NCI-H2227 treated with DMSO at 0.1 percent for 48 hours (cell line): ENCODE results near the gene DCAF15.
A peak's percentile ranks its signal among the peaks of the same experiment; 100 is the strongest.

Experiments used
- DNase-seq: peaks from one replicate; lab custom pipeline; 2025; lab: John Stamatoyannopoulos, UW

The DCAF15 gene

GRCh38 chr19:13995017-13995728, 42.9 kb downstream of the DCAF15 start:
- DNase-seq = no peak

GRCh38 chr19:13995878-13996765, 43.8 kb downstream of the DCAF15 start:
- no peak for DNase-seq

- DNase-seq = no peak
Measured at GRCh38 chr19:13996928-13997630, 44.8 kb downstream of the DCAF15 start.

- no peak for DNase-seq
Measured at GRCh38 chr19:13997631-13997962, 45.3 kb downstream of the DCAF15 start.

- no peak for DNase-seq
Measured at GRCh38 chr19:13998426-13998825, 46.1 kb downstream of the DCAF15 start.

- no peak for DNase-seq
Measured at GRCh38 chr19:13999085-13999484, 46.8 kb downstream of the DCAF15 start.

- no peak for DNase-seq
Measured at GRCh38 chr19:14000691-14001375, 48.5 kb downstream of the DCAF15 start.

- DNase-seq = no peak
Measured at GRCh38 chr19:14002571-14003250, 50.4 kb downstream of the DCAF15 start.

- no peak for DNase-seq
Measured at GRCh38 chr19:14003251-14004055, 51.1 kb downstream of the DCAF15 start.

- no peak for DNase-seq
Measured at GRCh38 chr19:14004619-14005348, 52.5 kb downstream of the DCAF15 start.

- peak; percentile 41 for DNase-seq
Measured at GRCh38 chr19:14005349-14006084, 53.2 kb downstream of the DCAF15 start.

GRCh38 chr19:14006085-14006765, 53.9 kb downstream of the DCAF15 start, which contains the start of gene RFX1:
Gene RFX1 (minus strand): TSS chr19:14006320. CDS start chr19:13993843, 12,477 bp downstream.
- peak; percentile 95 for DNase-seq

- DNase-seq = no peak
Measured at GRCh38 chr19:14006766-14007562, 54.7 kb downstream of the DCAF15 start.
